LoVo (cell line): ENCODE results near the gene RAB13.

Experiments
- DNase-seq: peaks from one replicate; pipeline ENCODE4 v3.0.0-alpha.2; 2016; ENCODE audit warnings: low spot score

The RAB13 gene

DNA sequence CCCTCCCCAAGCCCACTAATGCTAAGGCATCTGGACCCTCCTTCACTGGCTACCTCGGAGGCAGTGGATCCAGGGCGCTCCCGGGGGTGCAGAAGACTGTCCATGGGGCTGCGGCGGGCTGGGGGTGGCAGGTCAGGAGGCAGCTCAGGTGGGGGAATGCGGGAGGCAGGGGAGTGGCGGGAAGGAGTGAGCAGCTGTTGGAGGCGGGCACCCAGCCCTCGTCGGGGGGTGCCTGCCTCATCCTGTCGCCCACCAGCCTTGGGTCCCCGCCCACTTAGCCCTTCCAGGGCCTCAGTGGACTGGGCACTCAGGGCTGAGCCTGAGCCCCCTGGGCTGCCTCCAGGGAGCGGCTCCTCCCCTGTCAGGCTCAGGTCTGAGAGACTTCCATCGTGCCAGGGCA lies 52.7 kb downstream of the RAB13 start:
- no peak for DNase-seq

GRCh38 chr1:153932156-153933131 lies 53.7 kb downstream of the RAB13 start:
- no peak for DNase-seq
